Effector memory CD4-positive, alpha-beta T cell (primary cell): ENCODE data around the gene CDK16.

Experiments used
- DNase-seq, 3 donors: peaks; one replicate each; pipeline ENCODE4 v3.0.0-alpha.2; 2020
- H3K27ac ChIP-seq: 2 replicates; pipeline ENCODE4 v1.7.0; 2013; ENCODE audit warnings: mild to moderate bottlenecking, low read length, moderate library complexity; ENCODE audit not compliant: insufficient read depth, poor library complexity, severe bottlenecking
- H3K27me3 ChIP-seq: replicated peaks from 2 replicates; pipeline ENCODE4 v1.7.0; 2013; ENCODE audit warnings: mild to moderate bottlenecking, low read length; ENCODE audit not compliant: insufficient read depth, control insufficient read depth, poor library complexity, severe bottlenecking
- H3K36me3 ChIP-seq: 2 replicates; pipeline ENCODE4 v1.7.0; 2013; ENCODE audit warnings: mild to moderate bottlenecking, low read length, moderate library complexity; ENCODE audit not compliant: control insufficient read depth, insufficient read depth
- H3K4me1 ChIP-seq: 2 replicates; pipeline ENCODE4 v1.7.0; 2013; ENCODE audit warnings: low read length, mild to moderate bottlenecking; ENCODE audit not compliant: control insufficient read depth, insufficient read depth, poor library complexity, severe bottlenecking
- H3K4me3 ChIP-seq: 2 replicates; pipeline ENCODE4 v1.7.0; 2013; ENCODE audit warnings: low read length, low read depth, mild to moderate bottlenecking; ENCODE audit not compliant: insufficient read depth, poor library complexity, severe bottlenecking
- H3K9me3 ChIP-seq: 2 replicates; pipeline ENCODE4 v1.7.0; 2013; ENCODE audit warnings: mild to moderate bottlenecking, low read length, moderate library complexity; ENCODE audit not compliant: control insufficient read depth
- total RNA-seq, 3 donors: gene quantifications; one replicate each; lab custom pipeline; 2026; lab: John Stamatoyannopoulos, UW

CDK16 gene
- total RNA-seq = 94.5 to 108 (median 104) reads per million in 3 donors

DNA sequence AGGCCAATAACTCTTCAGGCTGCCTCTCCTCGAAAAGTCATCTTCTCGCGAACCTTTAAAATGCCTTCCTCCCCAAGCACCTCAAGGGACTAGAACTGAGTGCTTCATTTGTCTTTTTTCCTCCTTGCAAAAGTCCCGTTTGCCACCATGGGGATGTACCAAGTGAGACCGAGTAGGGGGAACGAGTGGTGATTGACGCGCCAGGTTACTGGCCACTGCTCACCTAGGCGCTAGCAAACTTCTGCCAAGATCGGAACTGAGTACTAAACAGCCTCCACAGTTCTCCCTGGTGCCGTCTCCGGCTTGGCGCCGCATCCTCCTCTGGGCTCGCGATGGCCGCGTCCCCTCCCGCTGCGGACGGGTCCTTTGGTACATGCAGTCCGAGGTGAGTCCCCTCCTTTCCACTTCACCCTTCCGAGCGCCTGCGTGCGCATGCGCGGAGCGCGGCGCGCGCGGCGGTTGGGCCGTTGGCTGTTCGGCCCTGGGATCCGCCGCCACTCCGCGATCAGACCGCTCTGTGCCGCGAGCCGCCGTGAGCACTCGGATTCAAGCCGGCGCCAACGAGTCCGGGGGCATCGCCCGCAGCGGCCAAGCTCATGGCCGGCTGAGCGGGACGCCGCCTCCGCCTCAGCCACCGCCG is at the start of gene CDK16:
Gene CDK16 (plus strand): TSS at position 402 of the 640 bp plus-strand sequence. CDS start 4,877 bp downstream, outside the sequence.
- Histone ChIP-seq H3K4me1 (peaks cover 27% of the 10 kb centered on the region), H3K9me3 (no peaks in the 10 kb centered on the region), H3K27me3 (no peaks in the 10 kb centered on the region), H3K36me3 (peaks cover 22% of the 10 kb centered on the region), H3K4me3 (peak within 1 kb of the TSS; percentile 84), H3K27ac (peak within 1 kb of the TSS; percentile 98)
- peak; percentile 51 to 77 (median 63) for DNase-seq

DNA sequence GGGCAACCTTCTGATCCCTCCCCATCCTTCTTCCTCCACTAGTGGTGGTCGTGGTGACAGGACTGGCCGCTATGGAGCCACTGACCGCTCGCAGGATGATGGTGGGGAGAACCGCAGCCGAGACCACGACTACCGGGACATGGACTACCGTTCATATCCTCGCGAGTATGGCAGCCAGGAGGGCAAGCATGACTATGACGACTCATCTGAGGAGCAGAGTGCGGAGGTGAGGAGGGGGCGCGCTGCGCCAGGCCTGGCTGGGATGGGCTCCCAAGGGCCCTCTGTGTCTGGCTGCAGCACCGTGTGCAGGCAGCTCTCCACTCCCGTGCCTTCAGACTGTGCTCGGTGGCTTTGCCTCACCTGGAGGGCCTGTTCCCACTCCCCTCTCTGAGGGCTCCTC is 49.2 kb upstream of the CDK16 start:
- Histone ChIP-seq H3K4me3 (no peak overlapping the region), H3K36me3 (peaks cover 37% of the 10 kb centered on the region), H3K27ac (no peak overlapping the region), H3K27me3 (no peaks in the 10 kb centered on the region), H3K4me1 (no peaks in the 10 kb centered on the region), H3K9me3 (no peaks in the 10 kb centered on the region)
- no peak for DNase-seq

DNA sequence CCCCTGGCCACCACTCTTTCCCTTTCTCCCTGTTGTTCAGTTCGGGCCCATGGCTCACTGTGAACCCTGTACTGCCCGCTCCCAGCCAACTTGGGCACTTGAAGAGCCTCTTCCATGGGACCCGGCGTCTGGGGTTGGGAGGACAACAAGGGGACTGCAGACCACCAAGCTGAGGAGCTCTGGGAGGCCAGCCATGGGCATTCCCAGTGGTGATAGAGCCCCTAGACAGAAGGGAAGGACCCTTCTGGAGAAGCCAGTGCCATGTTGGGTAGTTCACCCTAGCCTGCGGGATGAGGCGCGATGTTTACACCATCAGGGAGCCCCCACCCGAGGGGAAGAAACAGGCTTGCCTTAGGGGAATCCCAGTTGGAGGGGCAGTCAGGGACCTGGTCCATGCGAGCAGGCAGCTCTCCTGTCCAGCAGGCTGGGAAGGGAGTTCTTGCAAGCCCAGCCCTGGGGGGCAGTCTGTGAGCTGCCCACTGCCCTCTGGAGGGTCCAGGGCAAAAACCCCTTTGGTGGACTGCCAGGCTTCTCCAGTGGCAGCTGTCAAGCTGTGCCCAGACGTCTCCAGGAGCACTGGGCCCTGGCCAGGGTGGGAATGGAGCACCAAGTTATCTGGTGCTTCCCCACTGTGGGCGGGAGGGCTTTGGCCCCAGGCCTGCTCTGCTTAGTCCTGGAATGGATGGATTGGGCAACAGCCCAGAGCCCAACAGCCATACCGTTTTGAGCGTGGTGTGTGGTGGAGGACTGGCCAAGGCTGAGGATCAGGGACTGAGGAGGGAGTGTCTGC is 48.6 kb upstream of the CDK16 start:
- Histone ChIP-seq H3K36me3 (peaks cover 42% of the 10 kb centered on the region), H3K27me3 (no peaks in the 10 kb centered on the region), H3K9me3 (no peaks in the 10 kb centered on the region), H3K4me1 (no peaks in the 10 kb centered on the region), H3K27ac (no peak overlapping the region), H3K4me3 (no peak overlapping the region)
- DNase-seq = no peak

DNA sequence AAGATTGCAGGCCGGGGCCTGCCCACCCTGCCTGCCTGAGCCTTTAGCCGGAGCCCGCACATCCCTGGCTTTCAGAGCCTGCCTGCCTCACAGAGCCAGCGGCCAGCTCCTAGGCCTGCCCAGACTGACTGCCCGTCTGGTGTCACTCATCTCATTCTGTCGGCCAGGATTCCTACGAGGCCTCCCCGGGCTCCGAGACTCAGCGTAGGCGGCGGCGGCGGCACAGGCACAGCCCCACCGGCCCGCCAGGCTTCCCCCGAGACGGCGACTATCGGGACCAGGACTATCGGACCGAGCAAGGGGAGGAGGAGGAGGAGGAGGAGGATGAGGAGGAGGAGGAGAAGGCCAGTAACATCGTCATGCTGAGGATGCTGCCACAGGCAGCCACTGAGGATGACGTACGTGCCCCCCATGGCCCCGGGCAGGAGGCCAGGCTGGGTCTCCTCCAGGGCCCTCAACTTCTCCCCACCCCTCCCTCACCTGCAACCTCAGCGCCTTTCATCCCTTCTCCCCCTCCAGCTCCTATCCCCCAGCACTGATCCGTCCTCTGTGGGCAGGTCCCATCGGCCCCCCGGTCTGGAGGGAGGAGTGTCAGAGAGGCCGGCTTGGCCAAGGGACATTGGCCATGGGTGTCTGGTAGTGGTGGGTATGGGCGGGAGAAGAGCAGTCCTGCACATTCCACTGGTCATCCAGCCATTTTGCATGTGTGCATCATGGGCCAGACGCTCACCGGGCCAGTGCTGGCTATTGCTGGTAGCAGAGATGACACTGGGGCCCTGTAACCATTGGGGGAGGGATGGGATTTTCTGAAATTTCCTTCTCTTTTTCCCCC is 47.4 kb upstream of the CDK16 start:
- H3K27ac ChIP-seq = no peak overlapping the region
- H3K27me3 ChIP-seq = no peaks in the 10 kb centered on the region
- no peaks in the 10 kb centered on the region for H3K9me3 ChIP-seq
- no peaks in the 10 kb centered on the region for H3K4me1 ChIP-seq
- no peak for DNase-seq
- peaks cover 53% of the 10 kb centered on the region for H3K36me3 ChIP-seq
- H3K4me3 ChIP-seq = no peak overlapping the region

DNA sequence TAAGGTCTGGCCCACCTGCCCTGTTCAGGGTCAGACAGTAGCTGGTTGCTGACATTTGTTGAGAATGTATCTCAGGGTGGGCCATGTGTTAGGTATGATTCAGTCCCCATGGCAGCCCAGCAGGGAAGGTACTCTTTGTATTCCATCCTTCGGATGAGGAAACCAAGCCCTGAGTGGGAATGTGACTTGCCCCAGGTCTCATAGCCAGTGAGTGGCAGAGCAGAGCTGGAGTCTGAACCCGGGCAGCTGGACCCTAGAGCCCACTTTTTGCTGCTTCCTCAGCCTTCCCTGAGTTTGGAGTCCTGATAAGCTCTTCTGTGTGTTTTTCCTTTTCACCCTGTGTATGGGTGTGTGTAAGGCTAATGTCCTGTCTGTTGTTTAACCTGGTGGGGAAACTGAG is 46.5 kb upstream of the CDK16 start:
- H3K36me3 ChIP-seq = peaks cover 61% of the 10 kb centered on the region

DNA sequence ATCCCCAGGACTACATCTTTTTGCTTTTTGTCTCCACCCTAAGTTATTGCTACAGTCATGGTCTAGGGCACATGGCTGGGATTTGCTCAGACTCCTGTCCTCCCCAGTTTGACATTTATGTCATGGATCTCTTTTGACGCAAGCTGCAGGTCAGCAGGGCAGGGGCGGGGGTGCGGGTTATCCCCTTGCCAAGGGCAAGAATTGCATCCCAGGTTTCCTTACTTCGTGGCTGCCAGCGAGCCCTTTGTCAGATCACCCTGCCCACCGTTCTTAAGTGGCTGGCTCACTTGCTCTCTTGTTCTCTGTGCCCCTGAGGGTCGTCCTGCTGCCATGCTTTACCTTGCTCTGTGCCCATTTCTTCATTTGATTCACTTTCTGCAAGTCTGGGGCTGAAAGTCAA is 45.9 kb upstream of the CDK16 start:
- DNase-seq = no peak
- Histone ChIP-seq H3K27ac (no peak overlapping the region), H3K4me3 (no peak overlapping the region), H3K36me3 (peaks cover 61% of the 10 kb centered on the region), H3K4me1 (no peaks in the 10 kb centered on the region), H3K9me3 (no peaks in the 10 kb centered on the region), H3K27me3 (no peaks in the 10 kb centered on the region)

More for the DNA sequence above, 46.5 kb upstream of the CDK16 start:
- no peaks in the 10 kb centered on the region for H3K27me3 ChIP-seq
- no peak overlapping the region for H3K27ac ChIP-seq
- H3K4me1 ChIP-seq = no peaks in the 10 kb centered on the region
- no peaks in the 10 kb centered on the region for H3K9me3 ChIP-seq
- DNase-seq = no peak
- H3K4me3 ChIP-seq = no peak overlapping the region

DNA sequence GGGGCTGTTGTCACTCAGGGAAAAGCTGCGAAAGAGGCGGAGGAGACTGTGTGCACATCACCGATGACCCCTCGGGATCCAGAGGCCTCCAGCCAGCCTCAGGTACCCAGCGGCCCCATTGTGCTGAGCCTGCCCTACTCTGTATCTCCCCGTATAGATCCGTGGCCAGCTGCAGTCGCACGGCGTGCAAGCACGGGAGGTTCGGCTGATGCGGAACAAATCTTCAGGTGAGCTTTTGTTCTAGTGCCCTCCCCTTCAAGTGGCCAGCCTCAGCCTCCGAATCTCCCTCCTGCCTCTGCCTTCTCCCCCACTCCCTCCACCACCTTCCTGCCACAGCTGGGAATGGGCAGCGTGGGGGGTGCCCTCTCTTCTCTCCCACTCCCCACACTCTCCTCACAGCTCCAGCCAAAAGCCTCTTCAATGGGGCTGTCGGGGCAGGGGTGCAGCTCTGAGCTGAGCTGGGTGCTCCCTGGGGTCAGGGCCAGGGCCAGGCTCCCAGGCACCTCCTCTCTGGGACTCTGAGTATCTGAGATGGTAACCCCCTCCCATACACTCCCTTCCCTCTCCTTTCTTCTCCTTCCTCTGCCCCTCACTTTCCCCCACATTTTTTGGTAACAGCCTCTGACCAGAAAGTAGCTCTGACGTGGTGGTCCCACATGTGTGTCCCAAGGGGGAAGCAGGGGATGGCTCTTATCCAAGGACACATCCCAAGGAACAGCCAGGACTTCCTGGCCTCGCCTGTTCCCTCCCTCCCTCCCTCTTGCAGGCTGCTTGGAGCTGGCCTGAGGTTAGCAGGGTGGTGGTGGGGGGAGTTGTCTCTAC is 45.3 kb upstream of the CDK16 start:
- no peaks in the 10 kb centered on the region for H3K4me1 ChIP-seq
- DNase-seq = no peak
- H3K4me3 ChIP-seq = no peak overlapping the region
- no peaks in the 10 kb centered on the region for H3K9me3 ChIP-seq
- H3K36me3 ChIP-seq = peaks cover 66% of the 10 kb centered on the region
- no peaks in the 10 kb centered on the region for H3K27me3 ChIP-seq
- H3K27ac ChIP-seq = no peak overlapping the region

DNA sequence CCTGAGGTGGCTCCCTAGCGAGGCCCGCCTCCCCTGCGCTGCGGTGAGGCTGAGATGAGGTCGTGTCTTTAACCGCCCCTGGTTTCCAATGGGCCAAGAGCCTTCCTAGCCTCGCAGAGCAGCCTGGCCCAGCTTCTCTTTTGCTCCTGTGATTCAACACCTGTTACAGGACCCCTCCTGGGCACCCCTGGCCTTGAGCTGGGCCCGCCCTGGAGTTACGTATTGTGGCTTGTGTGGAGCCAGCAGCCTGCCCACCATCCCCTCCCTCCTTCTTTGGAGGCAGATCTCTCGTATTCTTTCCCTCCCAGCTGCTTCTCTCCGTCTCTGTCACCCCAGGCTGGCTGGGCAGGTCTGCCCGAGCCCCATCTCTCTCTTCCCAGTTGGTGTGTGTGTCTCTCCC is 44.1 kb upstream of the CDK16 start:
- no peaks in the 10 kb centered on the region for H3K27me3 ChIP-seq
- peaks cover 75% of the 10 kb centered on the region for H3K36me3 ChIP-seq
- DNase-seq = no peak
- H3K27ac ChIP-seq = no peak overlapping the region
- H3K9me3 ChIP-seq = no peaks in the 10 kb centered on the region
- no peak overlapping the region for H3K4me3 ChIP-seq
- no peaks in the 10 kb centered on the region for H3K4me1 ChIP-seq

DNA sequence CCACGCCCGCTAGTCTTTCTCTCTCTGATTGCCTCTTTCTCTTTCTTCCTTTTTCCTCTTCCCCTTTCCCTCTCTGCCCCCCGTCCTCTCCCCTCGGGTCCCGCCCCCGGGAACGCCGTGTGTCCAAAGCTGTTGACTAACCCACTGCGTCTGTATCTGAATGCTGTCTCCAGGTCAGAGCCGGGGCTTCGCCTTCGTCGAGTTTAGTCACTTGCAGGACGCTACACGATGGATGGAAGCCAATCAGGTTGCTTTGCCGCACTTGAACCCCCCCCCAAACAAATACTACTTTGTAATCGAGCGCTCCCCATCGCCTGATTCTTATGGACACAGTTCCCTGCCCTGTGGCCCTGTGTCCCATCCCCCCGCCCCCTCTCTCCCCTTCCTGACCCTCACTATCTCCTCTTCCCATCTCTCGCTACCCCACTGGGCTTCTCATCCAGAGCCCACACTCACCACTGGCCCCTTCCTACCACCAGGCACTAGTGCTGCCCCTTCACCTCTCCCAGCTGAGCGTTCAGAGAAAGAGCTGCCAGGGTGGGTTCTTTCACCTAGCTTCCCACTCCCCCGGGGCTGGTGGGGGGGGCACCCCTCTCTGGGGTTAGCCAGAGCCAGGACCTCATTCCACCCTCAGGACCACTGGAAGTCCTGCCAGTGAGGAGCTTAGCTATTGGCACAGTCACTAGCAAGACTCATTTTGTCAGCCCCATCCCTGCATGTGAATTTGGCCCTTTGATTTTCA is 43.5 kb upstream of the CDK16 start:
- H3K9me3 ChIP-seq = no peaks in the 10 kb centered on the region
- H3K4me3 ChIP-seq = no peak overlapping the region
- no peak for DNase-seq
- peaks cover 79% of the 10 kb centered on the region for H3K36me3 ChIP-seq
- no peaks in the 10 kb centered on the region for H3K27me3 ChIP-seq
- no peaks in the 10 kb centered on the region for H3K4me1 ChIP-seq
- no peak overlapping the region for H3K27ac ChIP-seq
